GM21529 (cell line): ENCODE data around the gene DDX54.

Experiments
- ATAC-seq: cut with Tn5 transposase; IDR thresholded peaks from one replicate; pipeline ENCODE4 v1.9.1; 2021; ENCODE audit not compliant: unreplicated experiment

DDX54 gene

GRCh38 chr12:113191227-113191626 lies 5.9 kb upstream of the DDX54 start:
- no peak for ATAC-seq

GRCh38 chr12:113190761-113191160 lies 5.5 kb upstream of the DDX54 start:
- ATAC-seq, result no peak

GRCh38 chr12:113189361-113189760 lies 4.1 kb upstream of the DDX54 start:
- ATAC-seq, result no peak

- no peak for ATAC-seq
These were observed 1.5 kb upstream of the DDX54 start for GRCh38 chr12:113186666-113187325.

GRCh38 chr12:113186033-113186365 lies 721 bp upstream of the DDX54 start:
- no peak for ATAC-seq

GRCh38 chr12:113184900-113185179 lies 438 bp downstream of the DDX54 start:
- ATAC-seq, result peak; percentile 81

- ATAC-seq, result peak; percentile 50
These were observed 979 bp downstream of the DDX54 start for GRCh38 chr12:113184098-113184899.

GRCh38 chr12:113183030-113183589 lies 2.2 kb downstream of the DDX54 start:
- no peak for ATAC-seq

- ATAC-seq, result no peak
These were observed 3.3 kb downstream of the DDX54 start for GRCh38 chr12:113181975-113182374.

GRCh38 chr12:113180333-113180732 lies 4.9 kb downstream of the DDX54 start:
- no peak for ATAC-seq

GRCh38 chr12:113179023-113179422 lies 6.3 kb downstream of the DDX54 start:
- ATAC-seq, result no peak

- peak; percentile 45 for ATAC-seq
These were observed 10.6 kb downstream of the DDX54 start for GRCh38 chr12:113174461-113175384.

- peak; percentile 60 for ATAC-seq
These were observed 12.1 kb downstream of the DDX54 start for GRCh38 chr12:113173081-113173698.

- ATAC-seq, result no peak
These were observed 13.1 kb downstream of the DDX54 start for GRCh38 chr12:113172185-113172584.

- ATAC-seq, result no peak
These were observed 13.7 kb downstream of the DDX54 start for GRCh38 chr12:113171543-113171942.

- ATAC-seq, result no peak
These were observed 14.4 kb downstream of the DDX54 start for GRCh38 chr12:113170926-113171325.

- ATAC-seq, result no peak
These were observed 14.8 kb downstream of the DDX54 start for GRCh38 chr12:113170457-113170856.

GRCh38 chr12:113169697-113170096 lies 15.6 kb downstream of the DDX54 start:
- ATAC-seq, result no peak

GRCh38 chr12:113167868-113168267 lies 17.4 kb downstream of the DDX54 start:
- ATAC-seq, result no peak

- no peak for ATAC-seq
These were observed 19.5 kb downstream of the DDX54 start for GRCh38 chr12:113165521-113166450.
